PFSK-1 (cell line): ENCODE results near the gene COA8.

Experiments used
- POLR2AphosphoS5 ChIP-seq: IDR thresholded peaks from 2 replicates; pipeline ENCODE4 v1.6.1; 2012; ENCODE audit warnings: low read depth, mild to moderate bottlenecking, control low read depth, low read length, moderate library complexity
- TAF1 ChIP-seq: IDR thresholded peaks from 2 replicates; pipeline ENCODE4 v1.6.1; 2012; ENCODE audit warnings: low read length, control low read depth, borderline replicate concordance; ENCODE audit not compliant: insufficient read depth
- TF ChIP-seq, protein P1 (sequence below), 2 experiments: IDR thresholded peaks; 2 replicates each; pipeline versions ENCODE4 v1.6.1 to v1.8.0; 2011 to 2012; ENCODE audit warnings: low read depth in 2 of 2, low read length in 2 of 2, control low read depth in 1 of 2, inconsistent platforms in 1 of 2, mild to moderate bottlenecking in 1 of 2, moderate library complexity in 1 of 2; ENCODE audit not compliant: insufficient read depth in 1 of 2

DNA sequence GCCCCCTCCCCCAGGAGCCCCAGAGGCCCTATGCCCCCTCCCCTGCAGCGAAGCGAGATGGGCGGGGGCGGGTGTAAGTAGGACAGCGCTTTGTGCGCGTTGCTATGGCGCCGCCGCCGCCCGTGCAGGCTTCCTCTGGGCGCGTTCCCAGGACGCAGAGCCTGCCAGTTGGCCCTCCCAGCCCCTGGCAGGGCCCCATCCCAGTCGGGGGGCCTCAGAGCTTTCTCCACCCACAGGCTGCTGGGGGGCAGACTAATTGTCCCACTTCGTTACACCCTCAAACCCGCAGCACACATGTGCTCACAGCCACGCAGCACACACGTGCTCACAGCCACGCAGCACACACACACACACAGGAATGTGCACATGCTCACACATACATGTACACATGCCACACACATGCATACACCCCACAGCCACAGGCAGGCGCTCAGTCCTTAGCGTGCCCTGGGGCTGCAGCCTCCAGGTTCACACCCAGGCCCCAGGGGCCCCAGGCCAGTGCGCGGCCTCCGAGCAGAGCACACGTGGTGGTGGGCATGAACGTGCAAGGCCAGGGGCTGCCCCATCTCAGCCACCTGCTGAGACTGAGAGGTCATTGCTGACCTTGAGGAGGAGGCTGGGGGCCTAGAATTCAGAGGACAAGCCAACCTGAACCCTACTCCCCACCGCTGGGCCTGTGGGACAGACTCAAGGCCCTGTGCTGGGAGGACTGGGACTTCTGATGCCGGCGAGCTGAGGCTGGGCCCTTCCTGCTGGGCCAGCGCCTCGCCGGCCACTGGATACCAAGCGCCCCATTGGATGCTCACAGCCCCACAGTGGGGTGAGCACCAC, 18.2 kb upstream of the COA8 start:
- TF ChIP-seq TAF1 = no peak
- TF ChIP-seq, protein P1, sequence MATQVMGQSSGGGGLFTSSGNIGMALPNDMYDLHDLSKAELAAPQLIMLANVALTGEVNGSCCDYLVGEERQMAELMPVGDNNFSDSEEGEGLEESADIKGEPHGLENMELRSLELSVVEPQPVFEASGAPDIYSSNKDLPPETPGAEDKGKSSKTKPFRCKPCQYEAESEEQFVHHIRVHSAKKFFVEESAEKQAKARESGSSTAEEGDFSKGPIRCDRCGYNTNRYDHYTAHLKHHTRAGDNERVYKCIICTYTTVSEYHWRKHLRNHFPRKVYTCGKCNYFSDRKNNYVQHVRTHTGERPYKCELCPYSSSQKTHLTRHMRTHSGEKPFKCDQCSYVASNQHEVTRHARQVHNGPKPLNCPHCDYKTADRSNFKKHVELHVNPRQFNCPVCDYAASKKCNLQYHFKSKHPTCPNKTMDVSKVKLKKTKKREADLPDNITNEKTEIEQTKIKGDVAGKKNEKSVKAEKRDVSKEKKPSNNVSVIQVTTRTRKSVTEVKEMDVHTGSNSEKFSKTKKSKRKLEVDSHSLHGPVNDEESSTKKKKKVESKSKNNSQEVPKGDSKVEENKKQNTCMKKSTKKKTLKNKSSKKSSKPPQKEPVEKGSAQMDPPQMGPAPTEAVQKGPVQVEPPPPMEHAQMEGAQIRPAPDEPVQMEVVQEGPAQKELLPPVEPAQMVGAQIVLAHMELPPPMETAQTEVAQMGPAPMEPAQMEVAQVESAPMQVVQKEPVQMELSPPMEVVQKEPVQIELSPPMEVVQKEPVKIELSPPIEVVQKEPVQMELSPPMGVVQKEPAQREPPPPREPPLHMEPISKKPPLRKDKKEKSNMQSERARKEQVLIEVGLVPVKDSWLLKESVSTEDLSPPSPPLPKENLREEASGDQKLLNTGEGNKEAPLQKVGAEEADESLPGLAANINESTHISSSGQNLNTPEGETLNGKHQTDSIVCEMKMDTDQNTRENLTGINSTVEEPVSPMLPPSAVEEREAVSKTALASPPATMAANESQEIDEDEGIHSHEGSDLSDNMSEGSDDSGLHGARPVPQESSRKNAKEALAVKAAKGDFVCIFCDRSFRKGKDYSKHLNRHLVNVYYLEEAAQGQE (IDR thresholded peaks at IDR 0.05; ENCODE audit: insufficient read depth in 1 of 2, low read depth in 2 of 2, low read length in 2 of 2) = no peak
- no peak for TF ChIP-seq POLR2AphosphoS5
